Endothelial cell of umbilical vein (primary cell): Measurements from ENCODE around the gene SLC12A7. TPM values are rescaled to one million over a fixed set of nuclear protein-coding genes. Genes with fewer than 3 reads are reported as not detected.

ENCODE experiments used
- BruUV-seq: library from RNA; stranded (reverse); fragments of 400-500 nt; replicated peaks from 2 replicates; lab custom pipeline; 2021; lab: Mats Ljungman, UMichigan
- CTCF ChIA-PET: fragments of 300-600, 350-600 bp; sonication (Branson Sonifier 250); formaldehyde crosslinking; loops from one replicate; lab custom pipeline; 2021; ENCODE audit warnings: antibody characterized with exemption, inconsistent platforms; lab: Charles Lee
- POLR2A ChIA-PET: fragments of 300-600, 350-600 bp; sonication (Branson Sonifier 250); formaldehyde crosslinking; loops from one replicate; lab custom pipeline; 2021; ENCODE audit warnings: antibody characterized with exemption, inconsistent platforms; lab: Charles Lee
- DNase-seq: peaks from one replicate; pipeline ENCODE4 v3.0.0-alpha.2; 2011; ENCODE audit warnings: low read depth, low spot score
- FAIRE-seq: peaks from 2 replicates; lab custom pipeline; 2011; peaks lifted over from hg19 to GRCh38; lab: Jason Lieb, UNC
- H2AFZ ChIP-seq: 2 replicates; pipeline ENCODE4 v1.6.0; 2012; ENCODE audit warnings: low read depth, low read length, control low read depth, inconsistent platforms
- H3K27ac ChIP-seq: 2 replicates; pipeline ENCODE4 v1.5.1; 2011; ENCODE audit warnings: low read depth, mild to moderate bottlenecking, control low read depth, low read length, moderate library complexity; ENCODE audit not compliant: insufficient read depth
- H3K27me3 ChIP-seq, 2 experiments: 2 replicates each; pipeline versions ENCODE4 v1.6.0 to v1.6.1; 2011; ENCODE audit warnings: low read length in 2 of 2, mixed read lengths in 1 of 2; ENCODE audit not compliant: control insufficient read depth in 2 of 2, insufficient read depth in 2 of 2
- H3K36me3 ChIP-seq, 2 experiments: 2 replicates in 1 of 2; 3 replicates in 1 of 2; pipeline ENCODE4 v1.5.1; 2011; ENCODE audit warnings: low read length in 2 of 2, mild to moderate bottlenecking in 1 of 2, moderate library complexity in 1 of 2; ENCODE audit not compliant: control insufficient read depth in 2 of 2, insufficient read depth in 2 of 2; ENCODE audit errors: extremely low read depth in 1 of 2
- H3K4me1 ChIP-seq: 3 replicates; pipeline ENCODE4 v1.5.1; 2011; ENCODE audit warnings: mild to moderate bottlenecking, low read length; ENCODE audit not compliant: control insufficient read depth, insufficient read depth; ENCODE audit errors: extremely low read depth
- H3K4me2 ChIP-seq: 2 replicates; pipeline ENCODE4 v1.6.1; 2011; ENCODE audit warnings: low read length, control low read depth, mixed read lengths; ENCODE audit not compliant: insufficient read depth
- H3K4me3 ChIP-seq, 3 experiments: fragments of 200-600 bp in 1 of 3; sonication (generic), shearing (Covaris generic) in 1 of 3; replicated peaks in 1 of 3; 2 replicates each; pipeline ENCODE4 v1.5.1; 2011 to 2016; ENCODE audit warnings: control low read depth in 3 of 3, low read length in 3 of 3, mild to moderate bottlenecking in 2 of 3, inconsistent platforms in 1 of 3, low read depth in 1 of 3, moderate library complexity in 1 of 3; ENCODE audit not compliant: insufficient read depth in 1 of 3
- H3K79me2 ChIP-seq: 2 replicates; pipeline ENCODE4 v1.6.0; 2012; ENCODE audit warnings: low read length, inconsistent platforms; ENCODE audit not compliant: control insufficient read depth, insufficient read depth
- H3K9ac ChIP-seq: replicated peaks from 2 replicates; pipeline ENCODE3; 2011; ENCODE audit warnings: low read length, control low read depth; ENCODE audit not compliant: insufficient read depth; ENCODE audit errors: extremely low read depth
- H3K9me1 ChIP-seq: replicated peaks from 3 replicates; pipeline ENCODE4 v1.6.0; 2011; ENCODE audit warnings: mild to moderate bottlenecking, low read length; ENCODE audit not compliant: control insufficient read depth, insufficient read depth; ENCODE audit errors: extremely low read depth
- H3K9me3 ChIP-seq: replicated peaks from 2 replicates; pipeline ENCODE4 v1.5.1; 2012; ENCODE audit warnings: low read length, inconsistent platforms; ENCODE audit not compliant: control insufficient read depth, insufficient read depth
- H4K20me1 ChIP-seq: replicated peaks from 2 replicates; pipeline ENCODE3; 2011; ENCODE audit warnings: mild to moderate bottlenecking, low read length; ENCODE audit not compliant: control insufficient read depth, insufficient read depth; ENCODE audit errors: extremely low read depth
- CTCF ChIP-seq, 2 donors: IDR thresholded peaks; 1 replicate in 1 of 2; 2 replicates in 1 of 2; pipeline ENCODE4 v1.5.1; 2011; ENCODE audit warnings: low read length in 2 of 2, mild to moderate bottlenecking in 2 of 2, moderate library complexity in 2 of 2, control low read depth in 1 of 2, inconsistent platforms in 1 of 2, low read depth in 1 of 2; ENCODE audit not compliant: insufficient read depth in 1 of 2; ENCODE audit errors: extremely low read depth in 1 of 2
- EZH2 ChIP-seq: IDR thresholded peaks from 2 replicates; pipeline ENCODE4 v1.6.1; 2012; ENCODE audit warnings: borderline replicate concordance, low read depth, mild to moderate bottlenecking, moderate library complexity, low read length, inconsistent platforms; ENCODE audit not compliant: severe bottlenecking
- JUN ChIP-seq: IDR thresholded peaks from 2 replicates; pipeline ENCODE4 v1.6.1; 2011; ENCODE audit warnings: borderline replicate concordance, low read depth; ENCODE audit not compliant: insufficient read length, insufficient read depth
- MYC ChIP-seq: IDR thresholded peaks from one replicate; pipeline ENCODE4 v1.6.1; 2011; ENCODE audit warnings: mild to moderate bottlenecking, low read depth, low read length
- POLR2AphosphoS5 ChIP-seq: IDR thresholded peaks from 2 replicates; pipeline ENCODE4 v1.6.1; 2012; ENCODE audit warnings: low read depth, mild to moderate bottlenecking, control low read depth, low read length, moderate library complexity; ENCODE audit not compliant: insufficient read depth
- dilution Hi-C: fragments of 300-500 bp; cut with MboI; formaldehyde crosslinking; loops from one replicate; pipeline ENCODE4 v1.15.0; 2019; ENCODE audit warnings: low sequenced_read_pairs; ENCODE audit not compliant: extremely low pct_ligation_motif_present
- intact Hi-C: fragments of 100-400 bp; cut with micrococcal nuclease; formaldehyde crosslinking; loops from one replicate; pipeline ENCODE4 v1.10.0; 2022
- polyA plus RNA-seq, 4 experiments: library from polyadenylated mRNA; depleted of rRNA in 3 of 4; stranded (reverse) in 3 of 4; unstranded in 1 of 4; fragments of >200 nt; gene quantifications; 2 replicates each; pipeline versions ENCODE4 v1.2.1 to v1.2.3, GENCODE V29; 2011 to 2012; ENCODE audit warnings: missing spikeins in 1 of 4
- total RNA-seq: library from RNA; stranded (reverse); gene quantifications from 2 replicates; pipeline ENCODE4 v1.2.3, GENCODE V29; 2021

The SLC12A7 gene
- total and polyA plus RNA-seq, 2 donors (not counting 3 experiments of a cell fraction or from before 2014, with no cell fraction given): 16.4 to 38.8 TPM

GRCh38 chr5:1134478-1134877 lies 22.6 kb upstream of the SLC12A7 start:
- dilution Hi-C loops: no loop called here
- FAIRE-seq: no peak
- no peak overlapping the region for H3K27ac ChIP-seq
- H3K9ac ChIP-seq: no peak overlapping the region
- no peak for TF ChIP-seq CTCF (IDR thresholded peaks at IDR 0.05; ENCODE audit: extremely low read depth in 1 of 2, insufficient read depth in 1 of 2, low read depth in 1 of 2, low read length in 2 of 2)
- TF ChIP-seq POLR2AphosphoS5: no peak
- no peak for TF ChIP-seq EZH2
- no peak for TF ChIP-seq JUN
- TF ChIP-seq MYC: no peak
- POLR2A ChIA-PET: no interaction called here
- no peaks in the 10 kb centered on the region for H3K9me3 ChIP-seq
- no peak overlapping the region for H2AFZ ChIP-seq
- H3K36me3 ChIP-seq: no peaks in the 10 kb centered on the region
- H3K79me2 ChIP-seq: no peaks in the 10 kb centered on the region
- CTCF ChIA-PET: interaction anchor here (1.3 to 1.5 kb wide), 2 partner anchors 29 to 144 kb away, joined by 3 read pairs; no protein-coding TSS in a partner anchor
- BruUV-seq: no TSS peak
- no peak overlapping the region for H3K4me3 ChIP-seq
- intact Hi-C loops: no loop called here
- no peak for DNase-seq
- no peaks in the 10 kb centered on the region for H3K27me3 ChIP-seq
- H3K4me2 ChIP-seq: no peak overlapping the region
- H4K20me1 ChIP-seq: no peaks in the 10 kb centered on the region
- H3K9me1 ChIP-seq: no peaks in the 10 kb centered on the region
- no peaks in the 10 kb centered on the region for H3K4me1 ChIP-seq
